Measurements from ENCODE around the gene MCTP1.

GRCh38 chr5:94870511-94871183, 414.2 kb downstream of the MCTP1 start:
- TF ChIP-seq CTCF (IDR thresholded peaks at IDR 0.05; ENCODE audit: low read depth, low read length, poor library complexity, severe bottlenecking) (no peak), EZH2phosphoT487 (IDR thresholded peaks at IDR 0.05; ENCODE audit: borderline replicate concordance, low read length) (no peak)
